KMS-11 (cell line): ENCODE results near the gene RAB38.
A peak's percentile ranks its signal among the peaks of the same experiment; 100 is the strongest.

Experiments
- H2AFZ ChIP-seq: fragments of 200-600 bp; sonication (generic); 2 replicates; pipeline ENCODE4 v1.6.1; 2016; ENCODE audit warnings: antibody characterized with exemption, mixed run types, low read depth
- H3K27ac ChIP-seq: fragments of 200-600 bp; sonication (generic); 2 replicates; pipeline ENCODE4 v1.6.1; 2016; ENCODE audit warnings: mild to moderate bottlenecking, mixed run types
- H3K27me3 ChIP-seq: fragments of 200-600 bp; sonication (generic); 2 replicates; pipeline ENCODE4 v1.6.1; 2017; ENCODE audit warnings: mild to moderate bottlenecking, low read depth, mixed run types, moderate library complexity; ENCODE audit not compliant: insufficient read depth
- H3K36me3 ChIP-seq: fragments of 200-600 bp; sonication (generic); 2 replicates; pipeline ENCODE4 v1.6.1; 2017; ENCODE audit warnings: mild to moderate bottlenecking, mixed run types; ENCODE audit not compliant: insufficient read depth
- H3K4me1 ChIP-seq: fragments of 200-600 bp; sonication (generic); 2 replicates; pipeline ENCODE4 v1.6.1; 2016; ENCODE audit warnings: mild to moderate bottlenecking, low read depth, mixed run types; ENCODE audit not compliant: poor library complexity, severe bottlenecking
- H3K4me2 ChIP-seq: fragments of 200-600 bp; sonication (generic); 2 replicates; pipeline ENCODE4 v1.7.0; 2016; ENCODE audit warnings: mild to moderate bottlenecking, mixed run types
- H3K4me3 ChIP-seq: fragments of 200-600 bp; sonication (generic); IDR thresholded peaks from 2 replicates; pipeline ENCODE4 v1.6.1; 2017; ENCODE audit warnings: low read depth, low read length, mixed read lengths; ENCODE audit not compliant: insufficient read depth
- H3K79me2 ChIP-seq: fragments of 200-600 bp; sonication (generic); 2 replicates; pipeline ENCODE4 v1.6.1; 2016; ENCODE audit warnings: low read depth, mixed run types; ENCODE audit not compliant: insufficient read depth
- H3K9ac ChIP-seq: fragments of 200-600 bp; sonication (generic); 2 replicates; pipeline ENCODE4 v1.6.1; 2016; ENCODE audit warnings: mild to moderate bottlenecking, mixed run types
- H4K20me1 ChIP-seq: fragments of 200-600 bp; sonication (generic); 2 replicates; pipeline ENCODE4 v1.6.1; 2016; ENCODE audit warnings: mild to moderate bottlenecking, mixed run types; ENCODE audit not compliant: insufficient read depth
- CTCF ChIP-seq: fragments of 200-600 bp; sonication (generic); conservative IDR thresholded peaks from 2 replicates; pipeline ENCODE4 v1.6.1; 2017; ENCODE audit warnings: low read depth, mild to moderate bottlenecking, antibody characterized with exemption, low read length, moderate library complexity, mixed read lengths

The RAB38 gene

DNA sequence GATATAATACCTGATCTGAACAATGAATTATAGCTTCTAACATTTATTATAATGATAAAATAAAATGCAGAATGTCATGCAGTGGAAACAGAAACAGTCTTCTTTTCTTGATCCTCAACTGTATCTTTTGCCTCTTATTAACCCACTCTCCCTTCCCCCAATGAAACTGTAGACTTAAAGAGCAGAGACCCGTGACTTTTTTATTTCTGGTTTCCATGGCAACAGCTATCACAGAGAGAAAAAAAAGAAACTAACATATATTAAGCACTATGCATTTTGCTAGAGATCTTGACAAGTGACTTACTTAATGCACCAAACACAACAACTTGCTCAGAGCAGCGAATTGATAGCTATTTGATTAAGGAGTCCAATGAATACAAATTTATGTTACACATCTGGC is 69.3 kb downstream of the RAB38 start:
- Histone ChIP-seq H2AFZ (no peak overlapping the region), H3K36me3 (no peaks in the 10 kb centered on the region), H3K27me3 (no peaks in the 10 kb centered on the region), H3K9ac (no peak overlapping the region), H3K4me1 (no peaks in the 10 kb centered on the region), H3K79me2 (no peaks in the 10 kb centered on the region), H4K20me1 (no peaks in the 10 kb centered on the region), H3K27ac (no peak overlapping the region), H3K4me3 (no peak overlapping the region), H3K4me2 (no peak overlapping the region)
- TF ChIP-seq CTCF, result no peak

GRCh38 chr11:88105526-88105925 is 69.7 kb downstream of the RAB38 start:
- Histone ChIP-seq H3K79me2 (no peaks in the 10 kb centered on the region), H3K9ac (no peak overlapping the region), H4K20me1 (no peaks in the 10 kb centered on the region), H3K4me2 (no peak overlapping the region), H2AFZ (no peak overlapping the region), H3K4me3 (no peak overlapping the region), H3K36me3 (no peaks in the 10 kb centered on the region), H3K27me3 (no peaks in the 10 kb centered on the region), H3K4me1 (no peaks in the 10 kb centered on the region), H3K27ac (no peak overlapping the region)
- no peak for TF ChIP-seq CTCF

DNA sequence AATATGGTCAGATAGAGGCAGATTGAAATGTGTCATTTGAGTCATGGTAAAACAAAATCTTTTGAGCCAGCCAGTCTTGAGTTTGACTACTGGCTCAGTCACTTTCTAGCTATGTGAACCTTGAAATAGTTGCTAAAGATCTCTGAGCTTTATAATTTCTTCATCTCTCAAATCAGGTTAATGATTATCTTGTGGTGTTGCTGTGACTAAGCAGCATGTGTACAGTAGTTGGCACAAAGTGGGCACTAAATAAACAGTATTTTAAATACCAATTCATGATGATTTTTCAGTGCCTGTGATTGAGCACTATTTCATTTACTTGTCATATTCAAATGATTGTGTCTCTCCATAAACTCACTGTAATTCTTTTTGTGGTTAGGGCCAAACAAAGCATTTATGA is 70.8 kb downstream of the RAB38 start:
- Histone ChIP-seq H4K20me1 (no peaks in the 10 kb centered on the region), H3K4me1 (no peaks in the 10 kb centered on the region), H3K79me2 (no peaks in the 10 kb centered on the region), H3K27me3 (no peaks in the 10 kb centered on the region), H3K27ac (no peak overlapping the region), H3K36me3 (no peaks in the 10 kb centered on the region), H2AFZ (no peak overlapping the region), H3K9ac (no peak overlapping the region), H3K4me2 (no peak overlapping the region), H3K4me3 (no peak overlapping the region)
- no peak for TF ChIP-seq CTCF

- no peak overlapping the region for H3K4me2 ChIP-seq
Measured at GRCh38 chr11:88103337-88104206, 71.7 kb downstream of the RAB38 start.

More at GRCh38 chr11:88103337-88104206, 71.7 kb downstream of the RAB38 start:
- H2AFZ ChIP-seq, result no peak overlapping the region
- peak; percentile 35; the same call in 1 of the 2 replicates for TF ChIP-seq CTCF
- H3K4me3 ChIP-seq, result no peak overlapping the region
- no peaks in the 10 kb centered on the region for H3K4me1 ChIP-seq
- no peak overlapping the region for H3K27ac ChIP-seq
- no peak overlapping the region for H3K9ac ChIP-seq
- H3K36me3 ChIP-seq, result no peaks in the 10 kb centered on the region
- H3K27me3 ChIP-seq, result no peaks in the 10 kb centered on the region
- H4K20me1 ChIP-seq, result no peaks in the 10 kb centered on the region
- no peaks in the 10 kb centered on the region for H3K79me2 ChIP-seq
